ENCODE data around the gene PATE3. TPM values are rescaled to one million over a fixed set of nuclear protein-coding genes. Genes with fewer than 3 reads are reported as not detected.

PATE3 gene
- total and polyA plus RNA-seq, 2 of the 13 experiments (the other 11 are each of a cell fraction or from before 2014, with no cell fraction given): not detected

DNA sequence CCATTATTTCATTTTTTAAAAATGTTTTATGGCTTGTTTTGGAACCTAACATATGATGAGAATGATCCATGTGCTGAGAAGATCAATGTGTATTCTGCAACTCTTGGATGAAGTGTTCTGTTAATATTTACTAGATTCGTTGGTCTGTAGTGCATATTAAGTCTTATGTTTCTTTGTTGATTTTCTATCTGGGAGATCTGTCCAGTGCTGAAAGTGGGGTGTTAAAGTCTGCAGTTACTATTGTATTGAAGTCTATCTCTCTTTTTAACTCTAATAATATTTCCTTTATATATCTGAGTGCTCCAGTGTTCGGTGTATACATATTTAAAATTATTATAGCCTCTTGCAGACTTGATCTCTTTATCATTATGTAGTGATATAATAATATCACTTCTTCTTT, 11.9 kb downstream of the PATE3 start:
- no peaks in the 10 kb centered on the region for H3K79me2 ChIP-seq (ENCODE audit: insufficient read depth, low read length)
- no peak overlapping the region for H3K4me3 ChIP-seq (replicated peaks in 1 of 3; ENCODE audit: insufficient read depth in 1 of 3, low read depth in 2 of 3, low read length in 3 of 3)
- H3K27me3 ChIP-seq (ENCODE audit: control insufficient read depth in 1 of 2, insufficient read depth in 2 of 2, low read length in 2 of 2): no peaks in the 10 kb centered on the region
- no peaks in the 10 kb centered on the region for H3K36me3 ChIP-seq (replicated peaks in 1 of 2; ENCODE audit: control insufficient read depth in 1 of 2, insufficient read depth in 2 of 2, low read length in 2 of 2)
- CTCF ChIA-PET (ENCODE audit: low intra/inter-chr PET ratio, low total read pairs): no interaction called here
- FAIRE-seq: no peak
- no peak for TF ChIP-seq NFATC3 (CRISPR knock-in tag; IDR thresholded peaks at IDR 0.05)
- no peak for TF ChIP-seq SNRNP70 (IDR thresholded peaks at IDR 0.05; ENCODE audit: low read depth, low read length)
- no peak for TF ChIP-seq CAMTA2 (CRISPR knock-in tag; IDR thresholded peaks at IDR 0.05; ENCODE audit: borderline replicate concordance)
- no peak for TF ChIP-seq CC2D1A (CRISPR knock-in tag; IDR thresholded peaks at IDR 0.05)
- TF ChIP-seq ZNF678 (CRISPR knock-in tag; IDR thresholded peaks at IDR 0.05): no peak
- TF ChIP-seq, protein P1, sequence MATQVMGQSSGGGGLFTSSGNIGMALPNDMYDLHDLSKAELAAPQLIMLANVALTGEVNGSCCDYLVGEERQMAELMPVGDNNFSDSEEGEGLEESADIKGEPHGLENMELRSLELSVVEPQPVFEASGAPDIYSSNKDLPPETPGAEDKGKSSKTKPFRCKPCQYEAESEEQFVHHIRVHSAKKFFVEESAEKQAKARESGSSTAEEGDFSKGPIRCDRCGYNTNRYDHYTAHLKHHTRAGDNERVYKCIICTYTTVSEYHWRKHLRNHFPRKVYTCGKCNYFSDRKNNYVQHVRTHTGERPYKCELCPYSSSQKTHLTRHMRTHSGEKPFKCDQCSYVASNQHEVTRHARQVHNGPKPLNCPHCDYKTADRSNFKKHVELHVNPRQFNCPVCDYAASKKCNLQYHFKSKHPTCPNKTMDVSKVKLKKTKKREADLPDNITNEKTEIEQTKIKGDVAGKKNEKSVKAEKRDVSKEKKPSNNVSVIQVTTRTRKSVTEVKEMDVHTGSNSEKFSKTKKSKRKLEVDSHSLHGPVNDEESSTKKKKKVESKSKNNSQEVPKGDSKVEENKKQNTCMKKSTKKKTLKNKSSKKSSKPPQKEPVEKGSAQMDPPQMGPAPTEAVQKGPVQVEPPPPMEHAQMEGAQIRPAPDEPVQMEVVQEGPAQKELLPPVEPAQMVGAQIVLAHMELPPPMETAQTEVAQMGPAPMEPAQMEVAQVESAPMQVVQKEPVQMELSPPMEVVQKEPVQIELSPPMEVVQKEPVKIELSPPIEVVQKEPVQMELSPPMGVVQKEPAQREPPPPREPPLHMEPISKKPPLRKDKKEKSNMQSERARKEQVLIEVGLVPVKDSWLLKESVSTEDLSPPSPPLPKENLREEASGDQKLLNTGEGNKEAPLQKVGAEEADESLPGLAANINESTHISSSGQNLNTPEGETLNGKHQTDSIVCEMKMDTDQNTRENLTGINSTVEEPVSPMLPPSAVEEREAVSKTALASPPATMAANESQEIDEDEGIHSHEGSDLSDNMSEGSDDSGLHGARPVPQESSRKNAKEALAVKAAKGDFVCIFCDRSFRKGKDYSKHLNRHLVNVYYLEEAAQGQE (IDR thresholded peaks at IDR 0.05; ENCODE audit: borderline replicate concordance in 1 of 2, low read depth in 1 of 2, low read length in 2 of 2): peak in 1 of 2 experiments; percentile 80; a peak in 1 of 4 replicates
- WGBS (ENCODE audit: low lambda C conversion rate): 0% methylated on average over 2 of the region's 2 CpGs
- H3K4me2 ChIP-seq (ENCODE audit: low read depth, low read length): no peak overlapping the region
- intact Hi-C loops (cut with micrococcal nuclease; ENCODE audit: unreplicated experiment) (no loop called here), in situ Hi-C loops (cut with HindIII; ENCODE audit: extremely low pct_ligation_motif_present, low pct_unique_long_range_greater_than_20kb) (no loop called here)
- no peak for ATAC-seq
- no peaks in the 10 kb centered on the region for H4K20me1 ChIP-seq (ENCODE audit: insufficient read depth, low read length)
- no peak overlapping the region for H3K9ac ChIP-seq (ENCODE audit: insufficient read depth, low read depth, low read length)
- H3K4me1 ChIP-seq (ENCODE audit: insufficient read depth, low read length): no peaks in the 10 kb centered on the region
- no peak overlapping the region for H2AFZ ChIP-seq (ENCODE audit: low read length)
- POLR2A ChIA-PET: no interaction called here
- no TSS peak for BruUV-seq (replicated peaks)
- no peak for DNase-seq (ENCODE audit: low spot score)
- H3K27ac ChIP-seq (ENCODE audit: extremely low read length, insufficient read depth, low read length): no peak overlapping the region
- H3K9me3 ChIP-seq (ENCODE audit: low read length): peaks cover 18% of the 10 kb centered on the region
